HepG2 (cell line): Measurements from ENCODE around the gene MAFB. TPM values are rescaled to one million over a fixed set of nuclear protein-coding genes. Genes with fewer than 3 reads are reported as not detected.

Experiments used
- BCL3 ChIP-seq: sonication (generic); formaldehyde crosslinking; IDR thresholded peaks from 2 replicates; pipeline ENCODE4 v1.5.1; 2020; ENCODE audit warnings: mild to moderate bottlenecking, missing genetic modification reagents, moderate library complexity
- CBX5 ChIP-seq: sonication (generic); formaldehyde crosslinking; IDR thresholded peaks from 2 replicates; pipeline ENCODE4 v1.4.0; 2020; ENCODE audit warnings: missing genetic modification reagents, borderline replicate concordance
- CCDC6 ChIP-seq: sonication (generic); formaldehyde crosslinking; IDR thresholded peaks from 2 replicates; pipeline ENCODE4 v1.8.1; 2022; ENCODE audit warnings: mild to moderate bottlenecking, missing genetic modification reagents, moderate library complexity
- CEBPG ChIP-seq: IDR thresholded peaks from 2 replicates; pipeline ENCODE4 v1.6.1; 2016
- ELF4 ChIP-seq: sonication (generic); formaldehyde crosslinking; IDR thresholded peaks from 2 replicates; pipeline ENCODE4 v1.5.0; 2020; ENCODE audit warnings: missing genetic modification reagents, mild to moderate bottlenecking, moderate library complexity, borderline replicate concordance
- FUBP1 ChIP-seq: sonication (generic); formaldehyde crosslinking; IDR thresholded peaks from 2 replicates; pipeline ENCODE4 v1.5.1; 2020; ENCODE audit warnings: missing genetic modification reagents, mild to moderate bottlenecking, borderline replicate concordance
- KAT7 ChIP-seq: IDR thresholded peaks from 2 replicates; pipeline ENCODE4 v1.6.1; 2018; ENCODE audit warnings: borderline replicate concordance, missing compliant biosample characterization
- LCORL ChIP-seq, 2 experiments: fragments of 450-650 bp in 1 of 2; sonication (generic) in 1 of 2; formaldehyde crosslinking in 1 of 2; IDR thresholded peaks; 2 replicates each; pipeline versions ENCODE4 v1.5.0 to v1.6.1; 2017 to 2020; ENCODE audit warnings: antibody characterized with exemption in 1 of 2, missing genetic modification reagents in 1 of 2
- MTERF4 ChIP-seq: sonication (generic); formaldehyde crosslinking; IDR thresholded peaks from 2 replicates; pipeline ENCODE4 v1.8.0; 2023; ENCODE audit warnings: mild to moderate bottlenecking, missing genetic modification reagents
- PAX8 ChIP-seq: sonication (generic); formaldehyde crosslinking; IDR thresholded peaks from 2 replicates; pipeline ENCODE4 v1.8.0; 2022; ENCODE audit warnings: mild to moderate bottlenecking, missing genetic modification reagents, borderline replicate concordance
- SMARCC2 ChIP-seq: fragments of 450-650 bp; IDR thresholded peaks from 2 replicates; pipeline ENCODE4 v1.6.1; 2017; ENCODE audit warnings: antibody characterized with exemption, mild to moderate bottlenecking
- SRSF1 ChIP-seq: fragments of 200-400 bp; formaldehyde crosslinking; optimal IDR thresholded peaks from 2 replicates; pipeline ENCODE3; 2017; ENCODE audit warnings: mild to moderate bottlenecking, low read depth, low read length, moderate library complexity
- TRAFD1 ChIP-seq: sonication (generic); formaldehyde crosslinking; IDR thresholded peaks from 2 replicates; pipeline ENCODE4 v1.5.1; 2020; ENCODE audit warnings: missing genetic modification reagents, mild to moderate bottlenecking, borderline replicate concordance
- ZFP1 ChIP-seq: IDR thresholded peaks from 2 replicates; pipeline ENCODE4 v1.6.1; 2016
- ZNF280D ChIP-seq: sonication (generic); formaldehyde crosslinking; IDR thresholded peaks from 2 replicates; pipeline ENCODE4 v1.5.1; 2020; ENCODE audit warnings: mild to moderate bottlenecking, missing genetic modification reagents
- ZNF350 ChIP-seq: sonication (generic); formaldehyde crosslinking; IDR thresholded peaks from 2 replicates; pipeline ENCODE4 v1.4.0; 2020; ENCODE audit warnings: mild to moderate bottlenecking, low read depth, missing genetic modification reagents, borderline replicate concordance
- ZNF7 ChIP-seq: IDR thresholded peaks from 2 replicates; pipeline ENCODE4 v1.6.1; 2016; ENCODE audit warnings: missing biosample characterization, missing genetic modification reagents
- ZNF766 ChIP-seq: sonication (generic); formaldehyde crosslinking; IDR thresholded peaks from 2 replicates; pipeline ENCODE4 v1.5.0; 2020; ENCODE audit warnings: missing genetic modification reagents, borderline replicate concordance
- polyA plus RNA-seq, 8 experiments: library from polyadenylated mRNA; depleted of rRNA in 3 of 8; stranded (reverse) in 7 of 8; unstranded in 1 of 8; fragments of >200 nt; fragmentation: Illumina TruSeq in 4 of 8; extraction: Trizol in 4 of 8; gene quantifications; 2 replicates each; pipeline versions ENCODE4 v1.2.1 to v1.2.3, GENCODE V29; 2011 to 2016; ENCODE audit warnings: low read depth in 4 of 8, missing spikeins in 1 of 8, mixed read lengths in 1 of 8; ENCODE audit not compliant: insufficient read depth in 1 of 8
- total RNA-seq, 5 experiments: library from RNA; depleted of rRNA; stranded (reverse); fragments of >200 nt; fragmentation: Illumina TruSeq; extraction: Trizol; gene quantifications; 2 replicates each; pipeline ENCODE4 v1.2.3, GENCODE V29; 2016; ENCODE audit warnings: low read depth in 1 of 5

MAFB gene
- total and polyA plus RNA-seq, 2 of the 13 experiments (the other 11 are each of a cell fraction or from before 2014, with no cell fraction given): 0.08 to 0.11 TPM

- TF ChIP-seq CCDC6: no peak
- TF ChIP-seq PAX8 (CRISPR knock-in tag): peak; percentile 68; the same call in 1 of the 2 replicates
- peak; percentile 99 for TF ChIP-seq CEBPG (CRISPR knock-in tag)
- no peak for TF ChIP-seq ZNF280D
- TF ChIP-seq FUBP1 (CRISPR knock-in tag): no peak
- peak; percentile 91; the same call in 1 of the 2 replicates for TF ChIP-seq ZNF766 (CRISPR knock-in tag)
- TF ChIP-seq CBX5 (CRISPR knock-in tag): 0 out of 2 replicates have a peak, but pooled peaks have one; percentile 48
- TF ChIP-seq BCL3 (CRISPR knock-in tag): peak; percentile 49; the same call in 1 of the 2 replicates
- no peak for TF ChIP-seq ELF4 (CRISPR knock-in tag)
- no peak for TF ChIP-seq SMARCC2
- 0 out of 2 replicates have a peak, but pooled peaks have one; percentile 34 for TF ChIP-seq ZNF350 (CRISPR knock-in tag)
- TF ChIP-seq ZFP1: peak; percentile 61; the same call in 1 of the 2 replicates
- TF ChIP-seq TRAFD1 (CRISPR knock-in tag): peak; percentile 59; the same call in 1 of the 2 replicates
- TF ChIP-seq SRSF1: no peak
- TF ChIP-seq KAT7: no peak
- TF ChIP-seq MTERF4 (CRISPR knock-in tag): 0 out of 2 replicates have a peak, but pooled peaks have one; percentile 42
- 0 out of 2 replicates have a peak, but pooled peaks have one; percentile 15 for TF ChIP-seq ZNF7
- TF ChIP-seq LCORL (IDR thresholded peaks at IDR 0.05): no peak
- TF ChIP-seq LCORL (CRISPR knock-in tag; IDR thresholded peaks at IDR 0.05): peak; percentile 95
Measured at GRCh38 chr20:40682104-40682981, 6.7 kb downstream of the MAFB start (continued).
